Measurements from ENCODE around the gene SLC25A45.

The SLC25A45 gene

GRCh38 chr11:65382033-65382803 is at the start of gene SLC25A45:
Gene SLC25A45 (minus strand): TSS chr11:65382646. CDS start chr11:65381951, 695 bp downstream.
- peak; percentile 79 to 87 for DNase-seq

GRCh38 chr11:65431451-65432099 is 49.1 kb upstream of the SLC25A45 start:
- DNase-seq, result no peak

- DNase-seq, result peak in 1 of 2 donors; percentile 9
These were observed 48.2 kb upstream of the SLC25A45 start for GRCh38 chr11:65430406-65431217.

- DNase-seq, result peak in 1 of 2 donors; percentile 32
These were observed 47.4 kb upstream of the SLC25A45 start for GRCh38 chr11:65429724-65430405.

- DNase-seq, result no peak
These were observed 46.7 kb upstream of the SLC25A45 start for GRCh38 chr11:65429068-65429681.

GRCh38 chr11:65428578-65429067 is 46.2 kb upstream of the SLC25A45 start:
- no peak for DNase-seq

- peak in 1 of 2 donors; percentile 25 for DNase-seq
These were observed 45.5 kb upstream of the SLC25A45 start for GRCh38 chr11:65427691-65428577.

GRCh38 chr11:65426839-65427690 is 44.6 kb upstream of the SLC25A45 start:
- DNase-seq, result peak in 1 of 2 donors; percentile 54

- DNase-seq, result peak in 1 of 2 donors; percentile 47
These were observed 43.8 kb upstream of the SLC25A45 start for GRCh38 chr11:65425971-65426838.

- DNase-seq, result no peak
These were observed 42.9 kb upstream of the SLC25A45 start for GRCh38 chr11:65425105-65425970.

- peak in 1 of 2 donors; percentile 47 for DNase-seq
These were observed 42.0 kb upstream of the SLC25A45 start for GRCh38 chr11:65424205-65425104.

GRCh38 chr11:65423516-65424204 is 41.2 kb upstream of the SLC25A45 start:
- peak in 1 of 2 donors; percentile 47 for DNase-seq

- peak; percentile 85 to 93 for DNase-seq
These were observed 40.4 kb upstream of the SLC25A45 start, which contains the start of gene NEAT1 for GRCh38 chr11:65422633-65423515. Gene NEAT1 (plus strand): TSS chr11:65422798.

- peak; percentile 85 to 92 for DNase-seq
These were observed 39.6 kb upstream of the SLC25A45 start for GRCh38 chr11:65421794-65422632.
